ENCODE data around the gene R3HDM2.

DNA sequence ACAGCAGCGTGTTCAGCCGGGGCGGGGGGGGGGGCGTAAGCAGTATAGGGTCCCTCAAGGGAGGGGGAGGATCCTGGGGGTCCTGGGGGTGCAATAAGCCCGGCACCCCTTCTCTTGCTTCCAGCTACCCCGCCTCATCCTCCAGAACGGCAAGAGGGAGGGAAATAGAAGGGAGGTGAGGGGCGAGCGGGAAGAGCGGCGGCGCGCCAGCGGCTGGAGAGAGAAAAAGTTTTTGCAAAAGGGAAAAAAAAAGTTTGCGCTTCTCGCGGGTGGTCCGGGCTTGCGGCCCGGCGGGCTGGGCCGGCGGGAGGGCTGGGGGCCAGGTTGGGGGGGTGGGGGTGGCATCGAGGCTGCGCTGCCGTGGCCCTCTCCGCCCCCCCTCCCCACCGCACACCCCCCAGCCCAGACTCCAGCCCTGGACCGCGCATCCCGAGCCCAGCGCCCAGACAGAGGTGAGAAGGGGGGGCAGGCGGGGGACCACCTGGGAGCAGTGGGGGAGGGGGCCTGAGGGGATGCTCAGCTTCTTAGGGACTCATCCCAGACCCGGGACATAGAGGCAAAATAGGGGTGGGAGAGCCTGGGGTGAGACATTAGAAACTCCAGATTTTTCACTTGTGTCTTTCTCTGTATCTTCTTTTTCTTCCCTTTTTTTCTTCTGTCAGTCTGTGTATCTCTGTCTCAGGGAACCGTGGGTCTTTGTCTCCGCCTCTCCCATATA, 29.1 kb upstream of the R3HDM2 start, which contains the start of gene GLI1:
- TF ChIP-seq POLR2AphosphoS5 (IDR thresholded peaks at IDR 0.05; ENCODE audit: low read depth, low read length): no peak
- TF ChIP-seq TAF1 (IDR thresholded peaks at IDR 0.05; ENCODE audit: borderline replicate concordance, insufficient read depth, low read length): no peak
- TF ChIP-seq, protein P1, sequence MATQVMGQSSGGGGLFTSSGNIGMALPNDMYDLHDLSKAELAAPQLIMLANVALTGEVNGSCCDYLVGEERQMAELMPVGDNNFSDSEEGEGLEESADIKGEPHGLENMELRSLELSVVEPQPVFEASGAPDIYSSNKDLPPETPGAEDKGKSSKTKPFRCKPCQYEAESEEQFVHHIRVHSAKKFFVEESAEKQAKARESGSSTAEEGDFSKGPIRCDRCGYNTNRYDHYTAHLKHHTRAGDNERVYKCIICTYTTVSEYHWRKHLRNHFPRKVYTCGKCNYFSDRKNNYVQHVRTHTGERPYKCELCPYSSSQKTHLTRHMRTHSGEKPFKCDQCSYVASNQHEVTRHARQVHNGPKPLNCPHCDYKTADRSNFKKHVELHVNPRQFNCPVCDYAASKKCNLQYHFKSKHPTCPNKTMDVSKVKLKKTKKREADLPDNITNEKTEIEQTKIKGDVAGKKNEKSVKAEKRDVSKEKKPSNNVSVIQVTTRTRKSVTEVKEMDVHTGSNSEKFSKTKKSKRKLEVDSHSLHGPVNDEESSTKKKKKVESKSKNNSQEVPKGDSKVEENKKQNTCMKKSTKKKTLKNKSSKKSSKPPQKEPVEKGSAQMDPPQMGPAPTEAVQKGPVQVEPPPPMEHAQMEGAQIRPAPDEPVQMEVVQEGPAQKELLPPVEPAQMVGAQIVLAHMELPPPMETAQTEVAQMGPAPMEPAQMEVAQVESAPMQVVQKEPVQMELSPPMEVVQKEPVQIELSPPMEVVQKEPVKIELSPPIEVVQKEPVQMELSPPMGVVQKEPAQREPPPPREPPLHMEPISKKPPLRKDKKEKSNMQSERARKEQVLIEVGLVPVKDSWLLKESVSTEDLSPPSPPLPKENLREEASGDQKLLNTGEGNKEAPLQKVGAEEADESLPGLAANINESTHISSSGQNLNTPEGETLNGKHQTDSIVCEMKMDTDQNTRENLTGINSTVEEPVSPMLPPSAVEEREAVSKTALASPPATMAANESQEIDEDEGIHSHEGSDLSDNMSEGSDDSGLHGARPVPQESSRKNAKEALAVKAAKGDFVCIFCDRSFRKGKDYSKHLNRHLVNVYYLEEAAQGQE (IDR thresholded peaks at IDR 0.05; ENCODE audit: insufficient read depth in 1 of 2, low read depth in 2 of 2, low read length in 2 of 2): no peak
- TF ChIP-seq SIN3A (IDR thresholded peaks at IDR 0.05; ENCODE audit: borderline replicate concordance, insufficient read depth, low read length): peak; percentile 71; the same call in 1 of the 2 replicates

Data from PFSK-1 (cell line).